Measurements from ENCODE around the gene OR1F1. TPM values are rescaled to one million over a fixed set of nuclear protein-coding genes. Genes with fewer than 3 reads are reported as not detected.

OR1F1 gene
- total RNA-seq, 4 donors from 2014 or later: not detected

DNA sequence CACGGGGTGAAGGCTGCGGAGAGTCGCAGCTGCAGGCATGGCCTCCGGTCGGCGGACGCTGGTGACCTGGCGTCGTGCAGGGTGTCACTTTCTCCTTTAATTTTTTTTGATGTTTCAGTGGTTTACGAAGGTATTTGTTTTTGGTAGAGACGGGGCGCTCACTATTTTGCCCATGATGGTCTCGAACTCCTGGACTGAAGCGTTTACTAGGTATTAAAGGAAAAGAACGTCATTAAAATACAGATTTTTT is 36.1 kb upstream of the OR1F1 start:
- 2 to 9% methylated on average over 15 of the region's 15 CpGs for WGBS, 2 donors (ENCODE audit: low coverage in 1 of 2)
- TF ChIP-seq CTCF (IDR thresholded peaks at IDR 0.05): no peak
- no peak for TF ChIP-seq POLR2A (IDR thresholded peaks at IDR 0.05)
- no peak for TF ChIP-seq POLR2AphosphoS5 (IDR thresholded peaks at IDR 0.05)
- TF ChIP-seq EP300 (IDR thresholded peaks at IDR 0.05): no peak
- H3K4me3 ChIP-seq: peak overlapping the region in 1 of 2 donors; percentile 66

GRCh38 chr16:3152277-3152990 is 35.6 kb upstream of the OR1F1 start:
- peak overlapping the region in 3 of 4 donors; percentile 64 to 78 (median 77) for H3K27ac ChIP-seq
- no peaks in the 10 kb centered on the region for H3K27me3 ChIP-seq
- peaks cover 0 to 43% (median 3%) of the 10 kb centered on the region in 3 donors for H3K4me1 ChIP-seq
- peak overlapping the region; percentile 7 to 66 for H3K4me3 ChIP-seq
- TF ChIP-seq POLR2AphosphoS5 (IDR thresholded peaks at IDR 0.05): no peak
- peak in 2 of 4 experiments; percentile 33 to 61 for TF ChIP-seq CTCF (IDR thresholded peaks at IDR 0.05)
- ATAC-seq: peak; percentile 62
- H3K36me3 ChIP-seq: no peaks in the 10 kb centered on the region
- WGBS, 2 donors (ENCODE audit: low coverage in 1 of 2): 0 to 2% methylated on average over 5 to 24 of the region's 42 CpGs
- H3K9me3 ChIP-seq: peaks cover 0 to 9% (median 0%) of the 10 kb centered on the region in 3 donors

More for the DNA sequence above, 36.1 kb upstream of the OR1F1 start:
- Histone ChIP-seq H3K27ac (peak overlapping the region in 3 of 4 donors; percentile 64 to 78 (median 77)), H3K36me3 (no peaks in the 10 kb centered on the region), H3K9me3 (peaks cover 0 to 9% (median 0%) of the 10 kb centered on the region in 3 donors), H3K27me3 (no peaks in the 10 kb centered on the region), H3K4me1 (peaks cover 0 to 38% (median 3%) of the 10 kb centered on the region in 3 donors)
- ATAC-seq: no peak

GRCh38 chr16:3152991-3153368 is 35.0 kb upstream of the OR1F1 start:
- Histone ChIP-seq H3K4me1 (peaks cover 0 to 48% (median 3%) of the 10 kb centered on the region in 3 donors), H3K4me3 (peak overlapping the region in 1 of 2 donors; percentile 66), H3K36me3 (no peaks in the 10 kb centered on the region), H3K27ac (peak overlapping the region in 3 of 4 donors; percentile 64 to 78 (median 77)), H3K27me3 (no peaks in the 10 kb centered on the region), H3K9me3 (peaks cover 0 to 9% (median 0%) of the 10 kb centered on the region in 3 donors)
- TF ChIP-seq EP300 (IDR thresholded peaks at IDR 0.05) (no peak), POLR2A (IDR thresholded peaks at IDR 0.05) (no peak), CTCF (IDR thresholded peaks at IDR 0.05) (no peak), POLR2AphosphoS5 (IDR thresholded peaks at IDR 0.05) (no peak)
- ATAC-seq: no peak
- 9 to 11% methylated on average over 8 of the region's 8 CpGs for WGBS, 2 donors (ENCODE audit: low coverage in 1 of 2)

DNA sequence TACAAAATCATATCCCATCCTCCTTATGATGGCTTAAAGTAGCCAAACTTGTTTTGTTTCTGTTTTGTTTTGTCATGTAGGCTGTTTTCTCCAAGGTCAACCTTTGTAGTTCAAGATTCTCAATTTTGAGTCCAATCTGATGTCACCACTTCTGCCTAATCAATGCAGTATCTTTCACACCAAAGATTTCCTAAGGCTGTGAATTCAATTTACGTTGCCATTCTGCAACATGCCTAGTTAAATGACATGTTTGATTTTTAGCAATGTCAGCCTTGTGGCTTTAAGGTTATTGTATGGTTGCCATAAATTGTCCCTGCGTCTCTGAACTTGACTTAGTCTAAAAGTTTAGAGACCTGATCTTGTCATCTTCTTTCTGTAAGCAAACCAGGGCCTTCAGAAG is 32.8 kb upstream of the OR1F1 start:
- Histone ChIP-seq H3K27me3 (peaks cover 5% of the 10 kb centered on the region), H3K4me1 (peaks cover 0 to 49% (median 3%) of the 10 kb centered on the region in 3 donors), H3K9me3 (peaks cover 0 to 9% (median 0%) of the 10 kb centered on the region in 3 donors), H3K27ac (no peak overlapping the region), H3K4me3 (no peak overlapping the region), H3K36me3 (no peaks in the 10 kb centered on the region)
- TF ChIP-seq POLR2AphosphoS5 (IDR thresholded peaks at IDR 0.05): no peak
- TF ChIP-seq EP300 (IDR thresholded peaks at IDR 0.05): no peak
- no peak for TF ChIP-seq CTCF (IDR thresholded peaks at IDR 0.05)
- no peak for TF ChIP-seq POLR2A (IDR thresholded peaks at IDR 0.05)
- no peak for ATAC-seq
- 93 to 100% methylated on average over 2 of the region's 2 CpGs for WGBS, 2 donors (ENCODE audit: low coverage in 1 of 2)

DNA sequence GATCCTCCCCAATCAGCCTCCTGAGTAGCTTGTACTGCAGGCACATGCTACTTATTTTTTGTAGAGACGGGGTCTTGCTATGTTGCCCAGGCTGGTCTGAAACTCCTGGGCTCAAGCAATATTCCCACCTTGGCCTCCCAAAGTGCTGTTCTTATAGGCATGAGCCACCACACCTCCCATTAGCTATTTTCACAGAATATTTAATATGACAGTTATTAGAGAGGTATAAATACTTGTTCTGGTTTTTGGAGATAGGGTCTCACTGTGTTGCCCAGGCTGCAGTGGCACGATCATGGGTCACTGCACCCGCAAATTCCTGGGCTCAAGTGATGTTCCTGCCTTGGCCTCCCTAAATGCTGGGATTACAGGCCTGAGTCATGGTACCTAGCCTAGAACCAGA is 32.0 kb upstream of the OR1F1 start:
- TF ChIP-seq EP300 (IDR thresholded peaks at IDR 0.05) (no peak), POLR2A (IDR thresholded peaks at IDR 0.05) (no peak), CTCF (IDR thresholded peaks at IDR 0.05) (no peak), POLR2AphosphoS5 (IDR thresholded peaks at IDR 0.05) (no peak)
- no peak for ATAC-seq
- WGBS, 2 donors (ENCODE audit: low coverage in 1 of 2): 100% methylated on average over 2 of the region's 3 CpGs; no CpG with 5 or more reads in 1 of the 2 donors
- no peak overlapping the region for H3K4me3 ChIP-seq
- peaks cover 0 to 9% (median 0%) of the 10 kb centered on the region in 3 donors for H3K9me3 ChIP-seq
- H3K27ac ChIP-seq: no peak overlapping the region
- peaks cover 12% of the 10 kb centered on the region for H3K27me3 ChIP-seq
- H3K36me3 ChIP-seq: no peaks in the 10 kb centered on the region
- peaks cover 0 to 47% (median 0%) of the 10 kb centered on the region in 3 donors for H3K4me1 ChIP-seq
